ENCODE data around the gene KLF11. TPM values are rescaled to one million over a fixed set of nuclear protein-coding genes. Genes with fewer than 3 reads are reported as not detected.
A peak's percentile ranks its signal among the peaks of the same experiment; 100 is the strongest.

Gene KLF11
- total and polyA plus RNA-seq, 3 experiments from 2014 or later = 5.8 to 7.5 (median 6.6) TPM

DNA sequence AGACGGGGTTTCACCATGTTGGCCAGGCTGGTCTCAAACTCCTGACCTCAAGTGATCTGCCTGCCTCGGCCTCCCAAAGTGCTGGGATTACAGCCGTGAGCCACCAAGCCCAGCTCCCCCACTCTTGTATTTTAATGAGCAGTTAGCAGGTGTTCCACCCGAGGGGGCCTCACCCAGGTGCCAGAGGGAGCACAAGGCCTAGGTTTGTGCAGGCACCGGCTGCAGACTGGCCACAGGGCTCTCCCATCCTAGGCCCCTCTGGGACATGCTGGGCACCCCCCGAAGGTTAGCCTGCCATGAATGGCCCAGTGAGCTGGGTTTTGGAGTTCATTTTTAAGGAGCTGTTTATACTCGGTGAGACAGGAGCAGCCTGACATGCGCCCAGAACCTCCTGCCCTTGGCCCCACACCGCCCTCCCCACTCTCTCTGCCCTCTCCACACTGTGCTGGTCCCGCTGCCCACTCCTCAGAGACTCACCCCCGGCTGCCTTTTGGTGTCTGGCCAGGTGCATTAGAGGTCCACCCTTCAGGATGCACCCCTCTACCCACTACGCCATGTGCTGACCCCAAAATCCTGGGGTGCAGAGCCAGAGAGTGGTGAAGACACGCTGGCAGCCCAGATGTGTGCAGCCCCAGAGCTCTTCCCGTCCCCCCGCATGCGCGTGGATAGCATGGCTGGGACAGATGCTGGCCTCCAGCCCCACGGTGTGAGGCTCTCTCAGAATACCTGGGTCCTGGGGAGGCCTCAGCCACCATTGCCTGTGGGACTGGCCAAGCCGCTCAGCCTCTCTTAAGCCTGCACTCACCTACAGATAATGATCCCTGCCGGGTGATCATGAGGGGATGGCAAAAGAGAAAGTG, 11.2 kb upstream of the KLF11 start:
- ChIA-PET POLR2A (interaction anchor here (1.4 kb wide), 1 partner anchor 12 kb away, joined by 4 read pairs; the partner anchor contains the start of gene KLF11), CTCF (interaction anchor here (1.4 to 1.6 kb wide), 2 partner anchors 16 to 48 kb away, joined by 6 to 8 read pairs; no protein-coding TSS in a partner anchor)
- no peaks in the 10 kb centered on the region for H3K27me3 ChIP-seq (ENCODE audit: insufficient read depth, low read length, poor library complexity, severe bottlenecking)
- Mint-ChIP-seq H3K4me1 (peaks cover 34 to 42% (median 38%) of the 10 kb centered on the region in 3 donors), H3K27ac (peak overlapping the region in 1 of 8 donors; percentile 93), H3K9me3 (no peaks in the 10 kb centered on the region), H3K4me3 (peak overlapping the region in 1 of 7 donors; percentile 48), H3K36me3 (no peaks in the 10 kb centered on the region), H3K27me3 (peaks cover 0 to 1% of the 10 kb centered on the region in 2 donors)
- H3K9me3 ChIP-seq (ENCODE audit: low read length) = no peaks in the 10 kb centered on the region
- H3K4me1 ChIP-seq (ENCODE audit: insufficient read depth, low read length) = peaks cover 30% of the 10 kb centered on the region
- peak in 1 of 5 donors; percentile 35 for DNase-seq
- H3K4me3 ChIP-seq (ENCODE audit: low read length) = no peak overlapping the region
- H3K36me3 ChIP-seq (ENCODE audit: insufficient read depth, low read length) = no peaks in the 10 kb centered on the region
- peak overlapping the region; percentile 16 for H3K27ac ChIP-seq (ENCODE audit: low read depth, low read length)

DNA sequence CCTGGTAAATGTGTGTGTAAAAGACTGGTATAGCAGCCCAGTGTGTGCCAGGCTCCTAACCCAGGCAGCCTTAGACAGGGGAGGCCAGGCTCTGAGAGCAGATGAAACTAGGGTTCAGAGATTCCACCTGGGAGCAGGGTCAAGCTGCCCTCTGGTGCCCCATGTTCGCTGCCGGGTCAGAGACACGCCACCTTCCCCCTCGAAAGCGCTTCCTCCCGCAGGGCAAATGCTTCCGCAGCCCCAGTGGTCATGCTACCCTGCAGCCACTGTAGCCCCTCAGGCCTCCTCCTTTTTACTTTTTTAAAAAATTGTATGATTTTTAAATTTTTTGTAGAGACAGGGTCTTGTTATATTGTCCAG, 10.6 kb upstream of the KLF11 start:
- Mint-ChIP-seq H3K4me1 (peaks cover 36 to 39% (median 38%) of the 10 kb centered on the region in 3 donors), H3K9me3 (no peaks in the 10 kb centered on the region), H3K36me3 (no peaks in the 10 kb centered on the region), H3K4me3 (peak overlapping the region in 1 of 7 donors; percentile 48), H3K27me3 (peaks cover 0 to 1% of the 10 kb centered on the region in 2 donors), H3K27ac (peak overlapping the region in 1 of 8 donors; percentile 93)
- Histone ChIP-seq H3K4me1 (ENCODE audit: insufficient read depth, low read length) (peaks cover 30% of the 10 kb centered on the region), H3K27me3 (ENCODE audit: insufficient read depth, low read length, poor library complexity, severe bottlenecking) (no peaks in the 10 kb centered on the region), H3K9me3 (ENCODE audit: low read length) (no peaks in the 10 kb centered on the region), H3K27ac (ENCODE audit: low read depth, low read length) (no peak overlapping the region), H3K36me3 (ENCODE audit: insufficient read depth, low read length) (no peaks in the 10 kb centered on the region), H3K4me3 (ENCODE audit: low read length) (no peak overlapping the region)
- ChIA-PET CTCF (interaction anchor here (1.2 to 6.3 kb wide), 2 partner anchors 15 to 25 kb away, joined by 3 to 40 read pairs; no protein-coding TSS in a partner anchor), POLR2A (no interaction called here)
- peak in 1 of 5 donors; percentile 26 for DNase-seq

DNA sequence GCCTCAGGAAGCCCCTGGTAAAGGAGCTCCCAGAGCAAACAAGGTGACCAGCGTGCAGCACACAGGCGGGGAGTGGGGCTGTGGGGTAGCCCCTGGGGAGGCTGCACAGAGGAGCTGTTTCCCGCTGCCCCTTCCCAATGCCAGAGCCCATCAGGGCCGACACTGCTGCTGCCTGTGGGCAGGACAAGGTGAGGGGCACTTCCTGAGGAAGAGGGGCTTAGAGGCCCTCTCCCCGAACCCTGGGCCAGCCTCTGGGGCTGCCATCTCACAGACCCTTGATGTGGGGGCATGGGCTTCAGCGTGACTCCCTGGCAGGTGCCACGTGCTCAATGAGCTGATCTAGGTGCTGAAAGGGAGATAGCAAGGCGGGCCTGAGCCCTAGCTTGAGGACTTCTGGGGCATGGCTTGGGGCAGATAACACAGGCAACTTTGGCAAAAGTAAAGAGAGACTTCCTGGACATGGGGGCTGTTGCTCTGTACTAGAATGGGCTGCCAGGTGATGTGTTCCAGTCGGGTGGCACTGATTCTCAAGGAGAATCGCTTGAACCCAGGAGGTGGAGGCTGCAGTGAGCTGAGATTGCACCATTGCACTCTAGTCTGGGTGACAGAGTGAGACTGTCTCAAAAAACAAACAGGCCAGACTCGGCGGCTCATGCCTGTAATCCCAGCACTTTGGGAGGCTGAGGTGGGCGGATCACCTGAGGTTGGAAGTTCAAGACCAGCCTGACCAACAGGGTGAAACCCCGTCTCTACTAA, 9.9 kb upstream of the KLF11 start:
- peaks cover 31 to 33% (median 33%) of the 10 kb centered on the region in 3 donors for H3K4me1 Mint-ChIP-seq
- H3K9me3 Mint-ChIP-seq = no peaks in the 10 kb centered on the region
- H3K27me3 Mint-ChIP-seq = peaks cover 0 to 1% of the 10 kb centered on the region in 2 donors
- ChIA-PET POLR2A (no interaction called here), CTCF (interaction anchor here (0.6 to 6.3 kb wide), 3 partner anchors 11 to 24 kb away, joined by 3 to 40 read pairs (median 3); no protein-coding TSS in a partner anchor)
- H3K9me3 ChIP-seq (ENCODE audit: low read length) = no peaks in the 10 kb centered on the region
- DNase-seq = peak in 1 of 5 donors; percentile 35
- H3K36me3 Mint-ChIP-seq = no peaks in the 10 kb centered on the region
- no peaks in the 10 kb centered on the region for H3K36me3 ChIP-seq (ENCODE audit: insufficient read depth, low read length)
- peak overlapping the region in 1 of 8 donors; percentile 72 for H3K27ac Mint-ChIP-seq
- H3K4me1 ChIP-seq (ENCODE audit: insufficient read depth, low read length) = peaks cover 24% of the 10 kb centered on the region
- no peak overlapping the region for H3K27ac ChIP-seq (ENCODE audit: low read depth, low read length)
- no peaks in the 10 kb centered on the region for H3K27me3 ChIP-seq (ENCODE audit: insufficient read depth, low read length, poor library complexity, severe bottlenecking)
- no peak overlapping the region for H3K4me3 ChIP-seq (ENCODE audit: low read length)
- H3K4me3 Mint-ChIP-seq = no peak overlapping the region

DNA sequence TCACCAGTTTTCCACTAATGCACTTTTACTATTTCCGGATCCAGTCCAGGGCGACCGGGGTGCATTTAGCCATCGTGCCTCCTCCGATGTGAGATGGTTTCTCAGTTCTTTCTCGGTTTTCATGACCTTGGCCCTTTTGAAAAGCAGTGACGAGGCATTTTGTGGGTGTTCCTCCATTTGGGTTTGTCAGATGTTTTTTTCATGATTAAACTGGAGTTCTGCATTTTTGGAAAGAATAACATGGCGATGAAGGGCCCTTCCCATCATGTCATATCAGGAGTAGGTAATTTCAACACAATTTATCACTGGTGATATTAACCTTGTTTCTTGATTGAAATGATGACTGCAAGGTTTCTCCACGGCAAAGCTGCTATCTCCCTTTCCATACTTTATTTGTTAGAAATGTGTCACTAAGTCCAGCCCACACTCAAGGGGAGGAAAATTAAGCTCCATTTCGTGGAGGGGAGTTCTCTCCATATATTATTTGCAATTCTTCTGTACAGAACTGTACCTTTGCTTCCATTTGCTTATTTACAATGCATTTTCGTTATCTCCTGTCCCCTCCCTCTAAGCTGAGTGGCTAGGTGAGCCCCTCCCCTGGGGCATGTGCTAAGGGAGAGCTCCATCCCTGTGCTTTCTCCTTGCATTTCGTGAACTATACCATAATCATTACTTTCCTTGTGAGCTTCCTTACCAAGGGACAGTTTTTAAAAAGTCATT, 8.9 kb upstream of the KLF11 start:
- H3K27me3 Mint-ChIP-seq = peaks cover 0 to 1% of the 10 kb centered on the region in 2 donors
- Histone ChIP-seq H3K27me3 (ENCODE audit: insufficient read depth, low read length, poor library complexity, severe bottlenecking) (no peaks in the 10 kb centered on the region), H3K36me3 (ENCODE audit: insufficient read depth, low read length) (no peaks in the 10 kb centered on the region), H3K27ac (ENCODE audit: low read depth, low read length) (peak overlapping the region; percentile 22), H3K9me3 (ENCODE audit: low read length) (no peaks in the 10 kb centered on the region), H3K4me3 (ENCODE audit: low read length) (no peak overlapping the region), H3K4me1 (ENCODE audit: insufficient read depth, low read length) (peaks cover 14% of the 10 kb centered on the region)
- no peaks in the 10 kb centered on the region for H3K9me3 Mint-ChIP-seq
- ChIA-PET POLR2A (interaction anchor here (0.6 kb wide), 1 partner anchor 10 kb away, joined by 3 read pairs; no protein-coding TSS in a partner anchor), CTCF (interaction anchor here (0.6 to 6.3 kb wide), 3 partner anchors 13 to 220 kb away, joined by 3 to 40 read pairs (median 12); no protein-coding TSS in a partner anchor)
- peaks cover 23 to 25% (median 23%) of the 10 kb centered on the region in 3 donors for H3K4me1 Mint-ChIP-seq
- H3K36me3 Mint-ChIP-seq = no peaks in the 10 kb centered on the region
- H3K27ac Mint-ChIP-seq = peak overlapping the region in 2 of 8 donors; percentile 21 to 73
- peak overlapping the region in 1 of 7 donors; percentile 53 for H3K4me3 Mint-ChIP-seq
- peak in 1 of 5 donors; percentile 13 for DNase-seq

DNA sequence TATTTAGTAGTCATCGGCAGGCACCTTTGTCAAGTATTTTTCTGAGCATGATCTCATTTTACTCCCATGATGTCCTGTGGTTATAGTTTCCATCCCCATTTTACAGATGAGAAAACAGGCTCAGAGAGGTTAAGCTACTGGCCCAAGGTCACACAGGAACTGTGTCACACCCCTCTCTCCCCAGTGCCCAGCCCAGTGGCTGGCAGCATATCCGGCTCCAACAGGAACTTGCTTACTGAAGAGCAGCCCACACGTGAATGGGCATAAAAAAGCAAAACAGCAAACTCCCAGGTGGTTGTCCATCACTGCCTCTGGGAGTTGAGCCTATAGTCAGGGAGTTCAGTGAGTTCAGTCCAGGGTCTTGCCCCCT, 8.3 kb upstream of the KLF11 start:
- H3K4me3 ChIP-seq (ENCODE audit: low read length) = no peak overlapping the region
- peaks cover 0 to 1% of the 10 kb centered on the region in 2 donors for H3K27me3 Mint-ChIP-seq
- peak overlapping the region in 2 of 7 donors; percentile 13 to 53 for H3K4me3 Mint-ChIP-seq
- H3K4me1 ChIP-seq (ENCODE audit: insufficient read depth, low read length) = peaks cover 8% of the 10 kb centered on the region
- ChIA-PET CTCF (interaction anchor here (0.6 to 6.3 kb wide), 3 partner anchors 12 to 221 kb away, joined by 3 to 40 read pairs (median 12); no protein-coding TSS in a partner anchor), POLR2A (interaction anchor here (0.6 kb wide), 1 partner anchor 11 kb away, joined by 3 read pairs; no protein-coding TSS in a partner anchor)
- H3K4me1 Mint-ChIP-seq = peaks cover 17 to 20% (median 17%) of the 10 kb centered on the region in 3 donors
- no peak overlapping the region for H3K27ac ChIP-seq (ENCODE audit: low read depth, low read length)
- H3K36me3 ChIP-seq (ENCODE audit: insufficient read depth, low read length) = no peaks in the 10 kb centered on the region
- peak overlapping the region in 4 of 8 donors; percentile 8 to 73 (median 32) for H3K27ac Mint-ChIP-seq
- H3K9me3 Mint-ChIP-seq = no peaks in the 10 kb centered on the region
- peak in 1 of 5 donors; percentile 21 for DNase-seq
- H3K36me3 Mint-ChIP-seq = no peaks in the 10 kb centered on the region
- no peaks in the 10 kb centered on the region for H3K9me3 ChIP-seq (ENCODE audit: low read length)
- no peaks in the 10 kb centered on the region for H3K27me3 ChIP-seq (ENCODE audit: insufficient read depth, low read length, poor library complexity, severe bottlenecking)

DNA sequence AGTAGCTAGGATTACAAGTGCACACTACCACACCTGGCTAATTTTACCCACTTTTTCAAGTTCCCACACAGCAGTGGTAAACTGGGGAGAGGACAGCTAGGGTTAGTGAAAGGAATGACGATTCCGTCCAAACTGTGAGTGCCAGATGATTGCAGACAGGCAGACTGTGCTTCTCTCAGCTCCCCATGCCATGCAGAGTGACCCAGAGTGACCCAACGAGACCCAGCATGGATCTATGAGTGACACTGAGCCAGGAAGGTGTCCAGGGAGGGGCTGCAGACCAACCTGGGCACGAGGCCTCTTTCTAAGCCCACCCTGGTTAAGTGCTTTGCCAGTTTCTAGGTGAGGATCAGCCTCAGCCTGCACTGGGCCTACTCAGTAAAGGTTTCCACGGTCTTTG, 7.7 kb upstream of the KLF11 start:
- H3K9me3 ChIP-seq (ENCODE audit: low read length) = no peaks in the 10 kb centered on the region
- H3K4me1 Mint-ChIP-seq = peaks cover 13 to 18% (median 17%) of the 10 kb centered on the region in 3 donors
- H3K27me3 ChIP-seq (ENCODE audit: insufficient read depth, low read length, poor library complexity, severe bottlenecking) = no peaks in the 10 kb centered on the region
- peak overlapping the region in 1 of 7 donors; percentile 7 for H3K4me3 Mint-ChIP-seq
- H3K27me3 Mint-ChIP-seq = peaks cover 0 to 1% of the 10 kb centered on the region in 2 donors
- peak overlapping the region; percentile 33 for H3K27ac ChIP-seq (ENCODE audit: low read depth, low read length)
- peaks cover 4% of the 10 kb centered on the region for H3K4me1 ChIP-seq (ENCODE audit: insufficient read depth, low read length)
- ChIA-PET POLR2A (no interaction called here), CTCF (interaction anchor here (3.6 to 6.3 kb wide), 2 partner anchors 12 to 51 kb away, joined by 12 to 40 read pairs; no protein-coding TSS in a partner anchor)
- H3K9me3 Mint-ChIP-seq = no peaks in the 10 kb centered on the region
- peak overlapping the region in 2 of 8 donors; percentile 11 to 54 for H3K27ac Mint-ChIP-seq
- H3K4me3 ChIP-seq (ENCODE audit: low read length) = no peak overlapping the region
- DNase-seq = peak in 1 of 5 donors; percentile 12
- H3K36me3 Mint-ChIP-seq = no peaks in the 10 kb centered on the region
- H3K36me3 ChIP-seq (ENCODE audit: insufficient read depth, low read length) = no peaks in the 10 kb centered on the region
